Stimulated activated naive CD8-positive, alpha-beta T cell treated with anti-CD3 and anti-CD28 coated beads, Interleukin-15, amount 100 ng/mL, for 72 hours (primary cell): ENCODE results near the gene ANKRD11.

Source experiments
- ATAC-seq: fragments of 150-1000 bp; cut with Tn5 transposase; 2 replicates; pipeline ENCODE4 v1.10.0; 2021; ENCODE audit warnings: mild to moderate bottlenecking, moderate library complexity
- DNase-seq, 2 donors: peaks; one replicate each; pipeline ENCODE4 v3.0.0; 2021 to 2022
- H3K27ac Mint-ChIP-seq, 2 donors: one replicate each; pipeline ENCODE4 v1.8.0; 2022; ENCODE audit warnings: mild to moderate bottlenecking in 2 of 2, mixed read lengths in 2 of 2, moderate library complexity in 2 of 2
- H3K27me3 Mint-ChIP-seq: one replicate; pipeline ENCODE4 v1.8.0; 2022; ENCODE audit warnings: mixed read lengths
- H3K4me1 Mint-ChIP-seq: one replicate; pipeline ENCODE4 v1.8.0; 2022; ENCODE audit warnings: mild to moderate bottlenecking, mixed read lengths
- H3K4me3 Mint-ChIP-seq, 2 donors: one replicate each; pipeline ENCODE4 v1.8.0; 2022; ENCODE audit warnings: mild to moderate bottlenecking in 2 of 2, mixed read lengths in 2 of 2, moderate library complexity in 1 of 2
- H3K9me3 Mint-ChIP-seq, 2 donors: one replicate each; pipeline ENCODE4 v1.8.0; 2022; ENCODE audit warnings: mixed read lengths in 2 of 2

Gene ANKRD11

DNA sequence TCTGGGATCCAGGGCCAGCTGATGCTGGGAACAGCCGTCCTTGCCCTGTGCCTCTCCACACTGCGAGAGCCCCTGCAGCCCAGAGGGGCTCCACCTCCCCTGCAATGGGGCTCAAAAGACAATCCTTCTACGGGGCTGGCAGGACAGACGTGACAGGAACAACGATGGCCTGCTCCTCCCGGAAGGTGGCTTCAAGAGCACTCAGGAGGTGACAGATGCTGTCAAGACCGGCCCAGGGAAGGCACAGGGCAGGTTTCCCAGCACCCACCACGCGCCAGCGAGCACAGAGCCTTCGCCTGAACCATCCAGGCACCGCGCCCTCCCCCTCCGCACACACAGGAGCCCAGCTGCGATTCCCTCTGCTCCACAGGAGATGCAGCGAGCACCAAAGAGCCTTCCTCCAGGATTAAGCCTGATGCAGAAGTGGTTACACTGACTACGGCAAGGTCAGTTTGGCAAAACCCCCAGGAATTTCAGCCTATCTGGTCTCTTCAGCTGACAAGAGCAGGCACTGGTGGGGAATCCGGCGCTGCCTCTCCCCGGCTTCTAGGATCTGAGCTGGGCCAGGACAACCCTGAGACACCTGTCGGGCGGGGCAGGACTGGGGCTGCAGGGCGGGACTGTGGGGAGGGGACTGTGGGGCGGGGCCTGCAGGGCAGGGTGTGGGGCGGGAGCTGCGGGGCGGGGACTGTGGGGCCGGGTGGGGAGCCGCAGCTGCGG is 169.4 kb downstream of the ANKRD11 start:
- Mint-ChIP-seq H3K27me3 (no peaks in the 10 kb centered on the region), H3K4me3 (peak overlapping the region in 1 of 2 donors; percentile 56), H3K27ac (peak overlapping the region in 1 of 2 donors; percentile 85), H3K4me1 (peaks cover 97% of the 10 kb centered on the region), H3K9me3 (no peaks in the 10 kb centered on the region)
- ATAC-seq, result no peak
- no peak for DNase-seq

- Mint-ChIP-seq H3K4me3 (peak overlapping the region; percentile 52 to 56), H3K4me1 (peaks cover 97% of the 10 kb centered on the region), H3K27me3 (no peaks in the 10 kb centered on the region), H3K9me3 (no peaks in the 10 kb centered on the region), H3K27ac (peak overlapping the region in 1 of 2 donors; percentile 76)
- ATAC-seq (peak; percentile 34), DNase-seq (peak in 1 of 2 donors; percentile 36)
These were observed 170.2 kb downstream of the ANKRD11 start for GRCh38 chr16:89319886-89320781.

DNA sequence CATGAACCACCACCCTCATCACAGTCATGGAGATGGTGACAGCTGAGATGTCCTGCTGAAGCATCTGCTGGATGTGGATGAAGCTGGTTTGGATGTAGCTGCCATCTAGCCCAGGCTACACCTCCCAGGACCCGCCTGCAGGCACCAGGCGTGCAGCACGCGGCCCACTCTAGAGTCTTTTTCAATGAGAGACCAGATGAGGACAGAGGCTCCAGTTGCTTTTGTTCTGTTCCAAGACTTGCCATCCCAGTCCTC is 170.8 kb downstream of the ANKRD11 start:
- H3K9me3 Mint-ChIP-seq, result no peaks in the 10 kb centered on the region

GRCh38 chr16:89318871-89319630 is 171.3 kb downstream of the ANKRD11 start:
- no peak for ATAC-seq
- no peaks in the 10 kb centered on the region for H3K9me3 Mint-ChIP-seq
- H3K27me3 Mint-ChIP-seq, result no peaks in the 10 kb centered on the region
- no peak for DNase-seq
- H3K27ac Mint-ChIP-seq, result peak overlapping the region in 1 of 2 donors; percentile 69
- peak overlapping the region; percentile 21 to 27 for H3K4me3 Mint-ChIP-seq
- peaks cover 97% of the 10 kb centered on the region for H3K4me1 Mint-ChIP-seq

More for the DNA sequence above, 170.8 kb downstream of the ANKRD11 start:
- Mint-ChIP-seq H3K27ac (peak overlapping the region in 1 of 2 donors; percentile 76), H3K4me1 (peaks cover 97% of the 10 kb centered on the region), H3K4me3 (peak overlapping the region; percentile 24 to 56), H3K27me3 (no peaks in the 10 kb centered on the region)
- ATAC-seq (no peak), DNase-seq (no peak)

GRCh38 chr16:89318430-89318758 is 172.0 kb downstream of the ANKRD11 start:
- DNase-seq, result no peak
- H3K27ac Mint-ChIP-seq, result peak overlapping the region in 1 of 2 donors; percentile 69
- H3K27me3 Mint-ChIP-seq, result no peaks in the 10 kb centered on the region
- no peaks in the 10 kb centered on the region for H3K9me3 Mint-ChIP-seq
- no peak for ATAC-seq
- peak overlapping the region; percentile 21 to 27 for H3K4me3 Mint-ChIP-seq
- peaks cover 97% of the 10 kb centered on the region for H3K4me1 Mint-ChIP-seq

- ATAC-seq (no peak), DNase-seq (no peak)
- Mint-ChIP-seq H3K27ac (peak overlapping the region in 1 of 2 donors; percentile 13), H3K9me3 (no peaks in the 10 kb centered on the region), H3K4me1 (peaks cover 97% of the 10 kb centered on the region), H3K27me3 (no peaks in the 10 kb centered on the region), H3K4me3 (peak overlapping the region; percentile 5 to 27)
These were observed 172.5 kb downstream of the ANKRD11 start for GRCh38 chr16:89317729-89318429.

DNA sequence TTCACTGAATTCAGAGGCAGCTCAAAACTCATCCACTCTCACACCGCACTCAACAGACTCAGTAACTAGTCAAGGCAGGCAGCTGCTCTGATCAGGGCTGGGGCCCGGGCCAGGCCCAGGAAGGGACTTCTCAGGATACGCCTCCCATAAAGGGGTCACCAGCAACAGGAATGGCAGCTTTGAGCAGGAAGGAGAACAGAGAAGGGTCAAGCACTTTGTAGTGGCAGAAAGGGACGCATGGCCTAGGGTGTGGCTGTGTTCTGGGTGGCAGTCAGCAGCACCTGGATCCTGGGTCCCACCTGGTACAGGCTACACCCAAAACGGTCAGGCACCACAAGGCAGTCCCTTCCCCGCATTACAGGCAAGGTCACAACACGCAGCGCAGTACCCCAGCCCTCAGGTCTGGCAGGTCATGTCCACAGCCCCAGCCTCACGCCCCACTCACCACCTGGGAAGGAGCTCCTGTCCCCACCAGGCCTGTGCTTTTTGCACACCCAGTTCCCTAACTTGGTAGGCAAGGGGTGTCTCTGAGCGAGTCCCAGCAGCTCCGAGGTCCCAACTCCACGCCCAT is 173.2 kb downstream of the ANKRD11 start:
- peak overlapping the region; percentile 51 to 87 for H3K4me3 Mint-ChIP-seq
- H3K27me3 Mint-ChIP-seq, result no peaks in the 10 kb centered on the region
- peaks cover 95% of the 10 kb centered on the region for H3K4me1 Mint-ChIP-seq
- no peaks in the 10 kb centered on the region for H3K9me3 Mint-ChIP-seq
- DNase-seq (no peak), ATAC-seq (no peak)
- peak overlapping the region; percentile 12 to 59 for H3K27ac Mint-ChIP-seq

GRCh38 chr16:89316701-89317100 is 173.7 kb downstream of the ANKRD11 start:
- H3K4me3 Mint-ChIP-seq, result peak overlapping the region; percentile 75 to 87
- no peak for ATAC-seq
- DNase-seq, result no peak
- H3K27ac Mint-ChIP-seq, result peak overlapping the region; percentile 59 to 95
- H3K9me3 Mint-ChIP-seq, result no peaks in the 10 kb centered on the region
- H3K4me1 Mint-ChIP-seq, result peaks cover 90% of the 10 kb centered on the region
- no peaks in the 10 kb centered on the region for H3K27me3 Mint-ChIP-seq

GRCh38 chr16:89315791-89316581 is 174.4 kb downstream of the ANKRD11 start:
- peaks cover 86% of the 10 kb centered on the region for H3K4me1 Mint-ChIP-seq
- DNase-seq, result peak; percentile 75 to 85
- H3K9me3 Mint-ChIP-seq, result no peaks in the 10 kb centered on the region
- H3K4me3 Mint-ChIP-seq, result peak overlapping the region; percentile 75 to 87
- no peaks in the 10 kb centered on the region for H3K27me3 Mint-ChIP-seq
- peak; percentile 97 for ATAC-seq
- peak overlapping the region; percentile 93 to 95 for H3K27ac Mint-ChIP-seq

DNA sequence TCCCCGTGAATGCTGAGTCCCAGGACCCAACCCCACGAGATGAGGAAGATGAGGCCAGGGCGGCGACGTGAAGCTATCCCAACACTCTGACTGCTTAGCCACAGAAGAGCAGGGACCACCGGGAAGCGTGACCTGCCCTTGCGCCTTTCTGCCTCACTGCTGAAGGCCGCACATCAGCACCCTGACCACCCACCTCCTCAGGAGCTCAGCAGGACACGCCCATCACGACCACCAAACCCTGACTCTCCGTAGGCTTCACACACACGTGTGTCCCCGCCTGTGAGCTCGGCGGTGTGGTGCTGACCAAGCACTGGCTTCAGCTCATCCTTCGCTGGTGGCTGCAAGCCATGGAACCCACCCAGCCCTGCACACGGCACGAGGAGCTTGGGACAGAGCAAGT is 175.1 kb downstream of the ANKRD11 start:
- DNase-seq (no peak), ATAC-seq (no peak)
- H3K4me1 Mint-ChIP-seq, result peaks cover 83% of the 10 kb centered on the region
- no peaks in the 10 kb centered on the region for H3K9me3 Mint-ChIP-seq
- peak overlapping the region; percentile 75 to 87 for H3K4me3 Mint-ChIP-seq
- peak overlapping the region in 1 of 2 donors; percentile 95 for H3K27ac Mint-ChIP-seq
- H3K27me3 Mint-ChIP-seq, result no peaks in the 10 kb centered on the region

GRCh38 chr16:89314854-89315253 is 175.5 kb downstream of the ANKRD11 start:
- peak overlapping the region; percentile 63 to 87 for H3K4me3 Mint-ChIP-seq
- H3K4me1 Mint-ChIP-seq, result peaks cover 83% of the 10 kb centered on the region

GRCh38 chr16:89314357-89314756 is 176.0 kb downstream of the ANKRD11 start:
- Mint-ChIP-seq H3K27me3 (no peaks in the 10 kb centered on the region), H3K9me3 (no peaks in the 10 kb centered on the region), H3K27ac (peak overlapping the region; percentile 84 to 92), H3K4me3 (peak overlapping the region; percentile 63 to 87), H3K4me1 (peaks cover 83% of the 10 kb centered on the region)
- no peak for ATAC-seq
- DNase-seq, result no peak

More at GRCh38 chr16:89314854-89315253, 175.5 kb downstream of the ANKRD11 start:
- no peaks in the 10 kb centered on the region for H3K27me3 Mint-ChIP-seq
- ATAC-seq (no peak), DNase-seq (no peak)
- no peaks in the 10 kb centered on the region for H3K9me3 Mint-ChIP-seq
- H3K27ac Mint-ChIP-seq, result peak overlapping the region; percentile 79 to 92

DNA sequence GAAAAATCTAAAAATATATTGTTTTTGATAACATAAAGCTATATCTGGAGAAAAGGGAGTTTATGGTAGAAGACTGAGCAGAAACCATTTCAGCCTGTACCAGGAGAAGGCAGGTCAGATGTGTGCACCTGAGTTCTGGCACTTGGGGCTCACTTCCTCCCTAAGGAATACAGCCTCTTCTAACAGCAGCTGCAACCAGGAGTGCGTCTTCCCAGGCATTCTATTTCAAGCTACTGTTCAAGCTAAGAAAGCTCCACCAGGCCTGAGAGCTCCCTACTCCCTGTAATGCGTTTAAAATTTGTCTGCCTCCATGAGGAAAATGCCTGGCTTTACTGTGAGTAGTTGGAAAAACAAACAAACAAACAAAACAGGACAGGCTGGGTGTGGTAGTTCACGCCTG is 176.8 kb downstream of the ANKRD11 start:
- peaks cover 83% of the 10 kb centered on the region for H3K4me1 Mint-ChIP-seq
- ATAC-seq (no peak), DNase-seq (no peak)
- H3K9me3 Mint-ChIP-seq, result no peaks in the 10 kb centered on the region
- H3K27ac Mint-ChIP-seq, result no peak overlapping the region
- no peak overlapping the region for H3K4me3 Mint-ChIP-seq
- H3K27me3 Mint-ChIP-seq, result no peaks in the 10 kb centered on the region

GRCh38 chr16:89312598-89313299 is 177.6 kb downstream of the ANKRD11 start:
- H3K4me1 Mint-ChIP-seq, result peaks cover 83% of the 10 kb centered on the region
- H3K9me3 Mint-ChIP-seq, result no peaks in the 10 kb centered on the region
- H3K27ac Mint-ChIP-seq, result peak overlapping the region in 1 of 2 donors; percentile 81
- ATAC-seq (no peak), DNase-seq (no peak)
- no peak overlapping the region for H3K4me3 Mint-ChIP-seq
- no peaks in the 10 kb centered on the region for H3K27me3 Mint-ChIP-seq
